Neural cell (in vitro differentiated cells): ENCODE results near the gene KCNIP2. TPM values are rescaled to one million over a fixed set of nuclear protein-coding genes. Genes with fewer than 3 reads are reported as not detected.
"Not testable (repeated sequence)": the region's sequence is repeated elsewhere in the genome, so short reads cannot be mapped to it uniquely, and the experiment has no call there.

Source experiments
- H2AFZ ChIP-seq: fragments of 200-600, 300-800 bp; sonication (generic), shearing (Covaris generic); 2 replicates; pipeline ENCODE4 v1.6.0; 2014; ENCODE audit warnings: low read depth, mild to moderate bottlenecking, antibody characterized with exemption, low read length, moderate library complexity
- H3F3A ChIP-seq: fragments of 200-600 bp; shearing (Covaris generic); 2 replicates; pipeline ENCODE4 v1.6.1; 2016; ENCODE audit warnings: mild to moderate bottlenecking, moderate library complexity, mixed read lengths, antibody characterized with exemption, low read length; ENCODE audit not compliant: insufficient read depth, poor library complexity, severe bottlenecking
- H3K27ac ChIP-seq: fragments of 200-600, 300-800 bp; sonication (generic), shearing (Covaris generic); 2 replicates; pipeline ENCODE4 v1.5.1; 2014; ENCODE audit warnings: mild to moderate bottlenecking, low read length, moderate library complexity
- H3K27me3 ChIP-seq: fragments of 300-800, 200-600 bp; sonication (generic), shearing (Covaris generic); 2 replicates; pipeline ENCODE4 v1.6.0; 2014; ENCODE audit warnings: mild to moderate bottlenecking, low read depth, low read length, moderate library complexity; ENCODE audit not compliant: insufficient read depth
- H3K36me3 ChIP-seq: fragments of 300-800, 200-600 bp; sonication (generic), shearing (Covaris generic); 2 replicates; pipeline ENCODE4 v1.5.1; 2014; ENCODE audit warnings: mild to moderate bottlenecking, antibody characterized with exemption, low read length, moderate library complexity; ENCODE audit not compliant: insufficient read depth
- H3K4me2 ChIP-seq: fragments of 300-800, 200-600 bp; sonication (generic), shearing (Covaris generic); 2 replicates; pipeline ENCODE4 v1.6.0; 2014; ENCODE audit warnings: mild to moderate bottlenecking, low read length
- H3K4me3 ChIP-seq: fragments of 300-800, 200-600 bp; sonication (generic), shearing (Covaris generic); 2 replicates; pipeline ENCODE4 v1.5.1; 2014; ENCODE audit warnings: mild to moderate bottlenecking, low read length, moderate library complexity
- H3K79me2 ChIP-seq: fragments of 200-600 bp; shearing (Covaris generic); replicated peaks from 2 replicates; pipeline ENCODE4 v1.6.0; 2014; ENCODE audit warnings: mild to moderate bottlenecking, low read length, moderate library complexity; ENCODE audit not compliant: insufficient read depth
- H3K9ac ChIP-seq: fragments of 300-800, 200-600 bp; sonication (generic), shearing (Covaris generic); 2 replicates; pipeline ENCODE4 v1.6.1; 2016; ENCODE audit warnings: mild to moderate bottlenecking, low read length, mixed read lengths
- H3K9me2 ChIP-seq: fragments of 200-600 bp; shearing (Covaris generic); 2 replicates; pipeline ENCODE4 v1.6.1; 2016; ENCODE audit warnings: mild to moderate bottlenecking, low read length, mixed read lengths; ENCODE audit not compliant: insufficient read depth
- H3K9me3 ChIP-seq: fragments of 200-600, 300-800 bp; sonication (generic), shearing (Covaris generic); 2 replicates; pipeline ENCODE4 v1.6.1; 2016; ENCODE audit warnings: mild to moderate bottlenecking, mixed run types, low read length, moderate library complexity, mixed read lengths
- H4K20me1 ChIP-seq: fragments of 200-600 bp; shearing (Covaris generic); 2 replicates; pipeline ENCODE4 v1.6.1; 2016; ENCODE audit warnings: mild to moderate bottlenecking, mixed run types; ENCODE audit not compliant: insufficient read depth
- CTCF ChIP-seq: fragments of 450-650 bp; IDR thresholded peaks from 2 replicates; pipeline ENCODE4 v1.5.1; 2014; ENCODE audit warnings: antibody characterized with exemption, mild to moderate bottlenecking, moderate library complexity; ENCODE audit not compliant: poor library complexity, severe bottlenecking
- EP300 ChIP-seq: fragments of 450-650 bp; conservative IDR thresholded peaks from 2 replicates; pipeline ENCODE4 v1.6.1; 2014; ENCODE audit warnings: antibody characterized with exemption, mild to moderate bottlenecking, moderate library complexity; ENCODE audit not compliant: poor library complexity, severe bottlenecking
- EZH2 ChIP-seq: fragments of 200-600, 300-800 bp; shearing (Covaris generic), sonication (generic); IDR thresholded peaks from 2 replicates; pipeline ENCODE4 v1.6.1; 2014; ENCODE audit warnings: antibody characterized with exemption, low read length, borderline replicate concordance, mild to moderate bottlenecking; ENCODE audit not compliant: insufficient read depth, poor library complexity, severe bottlenecking
- MXI1 ChIP-seq: fragments of 450-650 bp; conservative IDR thresholded peaks from 2 replicates; pipeline ENCODE4 v1.6.1; 2014; ENCODE audit warnings: antibody characterized with exemption, mild to moderate bottlenecking; ENCODE audit not compliant: poor library complexity, severe bottlenecking
- POLR2AphosphoS5 ChIP-seq: IDR thresholded peaks from 2 replicates; pipeline ENCODE4 v1.6.1; 2012
- RAD21 ChIP-seq: fragments of 450-650 bp; conservative IDR thresholded peaks from 2 replicates; pipeline ENCODE4 v1.6.1; 2014; ENCODE audit warnings: antibody characterized with exemption, mild to moderate bottlenecking, moderate library complexity
- REST ChIP-seq: IDR thresholded peaks from 2 replicates; pipeline ENCODE4 v1.6.1; 2012; ENCODE audit warnings: borderline replicate concordance
- SMC3 ChIP-seq: fragments of 450-650 bp; conservative IDR thresholded peaks from 2 replicates; pipeline ENCODE4 v1.6.1; 2014; ENCODE audit warnings: antibody characterized with exemption, mild to moderate bottlenecking, moderate library complexity; ENCODE audit not compliant: poor library complexity
- TAF1 ChIP-seq: IDR thresholded peaks from 2 replicates; pipeline ENCODE4 v1.6.1; 2012; ENCODE audit warnings: low read depth
- polyA plus RNA-seq: library from polyadenylated mRNA; depleted of rRNA; stranded (reverse); fragments of >200 nt; gene quantifications from 2 replicates; pipeline ENCODE4 v1.2.3, GENCODE V29; 2014

The KCNIP2 gene
- polyA plus RNA-seq, 1 donor from 2014 or later: 10.0 TPM

- H4K20me1 ChIP-seq: peaks cover 46% of the 10 kb centered on the region
- no peaks in the 10 kb centered on the region for H3K9me3 ChIP-seq
- no peak overlapping the region for H3K27ac ChIP-seq
- H2AFZ ChIP-seq: no peak overlapping the region
- TF ChIP-seq RAD21 (no peak), EZH2 (no peak), CTCF (no peak), TAF1 (no peak)
- peaks cover 8% of the 10 kb centered on the region for H3K36me3 ChIP-seq
- H3K27me3 ChIP-seq: no peaks in the 10 kb centered on the region
- H3K9me2 ChIP-seq: no peaks in the 10 kb centered on the region
- H3K4me2 ChIP-seq: no peak overlapping the region
- H3K4me3 ChIP-seq: no peak overlapping the region
- H3K79me2 ChIP-seq: peaks cover 49% of the 10 kb centered on the region
- no peak overlapping the region for H3K9ac ChIP-seq
- H3F3A ChIP-seq: no peaks in the 10 kb centered on the region
These were observed 50.1 kb downstream of the KCNIP2 start for GRCh38 chr10:101793526-101793925.

GRCh38 chr10:101789686-101790085 is 53.9 kb downstream of the KCNIP2 start:
- peaks cover 26% of the 10 kb centered on the region for H3K79me2 ChIP-seq
- no peak overlapping the region for H3K27ac ChIP-seq
- TF ChIP-seq EP300: no peak
- TF ChIP-seq REST: no peak
- no peak for TF ChIP-seq SMC3
- no peak for TF ChIP-seq EZH2
- TF ChIP-seq TAF1: no peak
- TF ChIP-seq MXI1: no peak
- no peak for TF ChIP-seq CTCF
- TF ChIP-seq POLR2AphosphoS5: no peak
- TF ChIP-seq RAD21: no peak
- no peaks in the 10 kb centered on the region for H3K27me3 ChIP-seq
- peaks cover 11% of the 10 kb centered on the region for H3F3A ChIP-seq
- no peak overlapping the region for H2AFZ ChIP-seq
- H3K36me3 ChIP-seq: peaks cover 23% of the 10 kb centered on the region
- no peak overlapping the region for H3K4me2 ChIP-seq
- H3K9ac ChIP-seq: no peak overlapping the region
- no peak overlapping the region for H3K4me3 ChIP-seq
- H3K9me3 ChIP-seq: no peaks in the 10 kb centered on the region
- no peaks in the 10 kb centered on the region for H3K9me2 ChIP-seq
- H4K20me1 ChIP-seq: peaks cover 32% of the 10 kb centered on the region

GRCh38 chr10:101789231-101789630 is 54.4 kb downstream of the KCNIP2 start:
- not testable (repeated sequence) for H3K4me2 ChIP-seq, H3K9me3 ChIP-seq, H3K4me3 ChIP-seq, H3K27me3 ChIP-seq, H2AFZ ChIP-seq, H3K9ac ChIP-seq, H3K27ac ChIP-seq, H3K9me2 ChIP-seq
- Histone ChIP-seq H3K36me3 (peaks cover 23% of the 10 kb centered on the region), H4K20me1 (peaks cover 34% of the 10 kb centered on the region), H3F3A (peaks cover 12% of the 10 kb centered on the region), H3K79me2 (peaks cover 22% of the 10 kb centered on the region)
